Measurements from ENCODE around the gene MYO1A. TPM values are rescaled to one million over a fixed set of nuclear protein-coding genes. Genes with fewer than 3 reads are reported as not detected.
"Not testable (repeated sequence)": the region's sequence is repeated elsewhere in the genome, so short reads cannot be mapped to it uniquely, and the experiment has no call there.

The MYO1A gene
- total RNA-seq, 1 donor from 2014 or later = 0.11 TPM

DNA sequence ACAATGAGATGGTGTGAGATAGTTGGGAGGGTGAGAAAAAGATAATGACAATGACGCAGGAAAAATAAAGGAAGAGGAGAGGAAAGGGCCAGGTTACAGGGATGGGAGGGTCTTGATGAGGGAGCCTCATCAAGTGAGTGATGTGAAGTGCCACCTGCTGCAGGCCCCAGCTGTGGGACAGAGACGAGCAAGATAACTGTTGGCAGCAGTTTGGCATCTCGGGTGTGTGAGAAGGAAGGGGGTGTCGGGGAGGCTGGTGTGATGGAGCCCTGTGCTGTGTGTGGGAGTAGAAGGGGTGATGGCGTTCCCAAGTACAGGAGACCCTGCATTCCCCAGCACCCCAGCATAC lies 22.1 kb downstream of the MYO1A start:
- no peak for DNase-seq (ENCODE audit: low spot score)
- intact Hi-C loops (cut with DNase I) = no loop called here

DNA sequence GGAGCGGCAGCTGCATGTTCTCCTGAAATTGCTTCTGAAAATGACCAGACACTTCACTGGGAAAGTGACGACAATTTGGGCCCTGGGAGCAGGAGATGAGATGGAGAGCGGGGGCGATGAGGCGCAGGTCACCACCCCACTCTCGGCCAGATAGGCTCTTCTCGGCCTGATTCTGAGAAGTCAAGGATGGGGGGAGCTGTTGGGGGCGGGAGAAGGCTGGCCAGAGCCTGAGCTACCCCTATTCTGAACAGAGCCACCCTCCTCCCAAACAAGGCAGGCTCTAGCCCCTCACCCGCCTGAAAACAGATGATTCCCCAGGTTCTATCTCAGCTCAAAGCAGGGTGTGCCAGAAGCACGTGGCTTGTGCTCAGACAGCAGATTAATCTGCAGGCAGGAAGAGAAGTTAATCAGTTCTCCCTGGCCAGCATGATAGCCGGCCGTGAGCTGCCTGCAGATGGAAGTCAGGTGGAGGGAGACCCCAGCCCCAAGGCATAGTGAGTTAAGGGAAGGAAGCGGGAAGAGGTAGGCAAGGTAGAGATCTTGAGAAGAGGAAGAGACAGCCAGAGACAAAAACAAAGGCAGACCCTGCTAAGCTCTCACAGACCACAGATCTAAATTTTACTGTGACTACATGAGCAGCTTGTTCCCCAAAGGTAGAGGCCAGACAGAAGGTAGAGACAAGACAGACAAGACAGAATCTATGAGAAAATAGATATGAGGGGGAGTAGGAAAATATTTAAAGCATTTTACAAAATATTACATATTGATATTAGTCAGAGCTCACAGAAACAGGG lies 22.7 kb downstream of the MYO1A start:
- intact Hi-C loops (cut with DNase I) = no loop called here
- no peak for DNase-seq (ENCODE audit: low spot score)

GRCh38 chr12:57025196-57025595 lies 24.7 kb downstream of the MYO1A start:
- DNase-seq (ENCODE audit: low spot score) = no peak
- intact Hi-C loops (cut with DNase I) = no loop called here

DNA sequence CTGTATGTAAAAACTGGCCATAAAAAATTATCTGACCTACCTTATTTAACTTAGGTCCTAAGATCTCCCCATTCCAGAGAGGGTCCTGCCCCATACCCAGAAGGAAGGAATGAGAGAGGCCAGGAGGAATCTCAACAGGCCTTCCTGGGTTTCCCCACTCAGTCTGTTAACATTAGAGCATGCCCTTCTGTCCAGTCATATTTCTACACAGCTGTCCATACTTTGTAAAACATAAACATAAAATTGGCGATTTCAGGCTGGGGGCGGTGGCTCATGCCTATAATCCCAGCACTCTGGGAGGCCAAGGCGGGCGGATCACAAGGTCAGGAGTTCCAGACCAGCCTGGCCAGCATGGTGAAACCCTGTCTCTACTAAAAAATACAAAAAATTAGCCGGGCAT lies 27.6 kb downstream of the MYO1A start:
- DNase-seq (ENCODE audit: low spot score); intact Hi-C loops (cut with DNase I): not testable (repeated sequence)

DNA sequence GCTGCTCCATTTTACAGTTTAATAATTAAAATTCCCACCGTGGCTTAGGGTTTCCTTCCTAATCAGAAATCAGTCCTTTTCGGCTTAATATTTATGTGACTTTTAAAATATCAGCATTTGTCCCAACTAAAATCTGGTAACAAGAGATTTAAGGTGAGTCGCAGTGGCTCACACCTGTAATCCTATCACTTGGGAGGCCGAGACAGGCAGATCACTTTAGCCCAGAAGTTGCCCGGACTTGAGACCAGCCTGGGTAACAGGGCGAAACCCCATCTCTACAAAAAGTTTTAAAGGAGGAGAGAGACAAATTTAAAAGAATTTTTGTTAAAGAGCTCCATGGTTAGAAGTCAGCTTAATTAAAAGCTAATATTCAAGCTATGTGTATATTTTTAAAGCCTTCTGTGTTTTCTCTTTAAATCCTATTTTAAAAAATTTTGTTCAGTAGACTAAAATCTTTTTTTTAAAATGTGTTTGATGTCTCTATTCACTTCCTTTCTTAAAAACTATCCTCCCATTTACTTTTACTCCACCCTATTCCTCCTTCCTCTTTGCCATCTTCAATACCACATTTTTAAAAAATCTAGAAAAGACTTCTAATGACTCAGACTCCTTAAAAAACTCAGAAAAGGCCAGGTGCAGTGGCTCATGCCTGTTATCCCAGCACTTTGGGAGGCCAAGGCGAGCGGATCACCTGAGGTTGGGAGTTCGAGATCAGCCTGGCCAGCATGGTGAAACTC lies 29.8 kb downstream of the MYO1A start:
- intact Hi-C loops (cut with DNase I) = no loop called here

DNA sequence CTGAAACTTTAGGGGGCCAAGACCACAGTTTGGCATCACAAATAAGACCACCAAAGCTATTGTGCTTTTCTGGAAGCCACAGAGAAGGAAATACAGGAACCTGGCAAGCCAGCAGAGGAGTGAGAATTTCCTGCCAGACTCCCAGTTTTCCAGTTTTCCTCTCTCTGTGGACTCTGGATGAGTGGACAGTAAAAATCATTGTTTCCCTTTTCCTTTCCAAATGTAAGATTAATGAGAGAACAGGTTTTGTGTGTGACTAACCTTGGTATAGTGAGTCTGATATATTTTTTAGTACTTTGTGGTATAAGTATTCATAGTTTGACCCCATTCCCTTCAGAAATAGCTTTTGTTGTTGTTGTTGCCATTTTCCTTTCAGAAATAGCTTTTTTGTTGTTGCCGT lies 31.0 kb downstream of the MYO1A start:
- intact Hi-C loops (cut with DNase I) = no loop called here
- DNase-seq (ENCODE audit: low spot score) = no peak

More for the DNA sequence above, 29.8 kb downstream of the MYO1A start:
- no peak for DNase-seq (ENCODE audit: low spot score)

DNA sequence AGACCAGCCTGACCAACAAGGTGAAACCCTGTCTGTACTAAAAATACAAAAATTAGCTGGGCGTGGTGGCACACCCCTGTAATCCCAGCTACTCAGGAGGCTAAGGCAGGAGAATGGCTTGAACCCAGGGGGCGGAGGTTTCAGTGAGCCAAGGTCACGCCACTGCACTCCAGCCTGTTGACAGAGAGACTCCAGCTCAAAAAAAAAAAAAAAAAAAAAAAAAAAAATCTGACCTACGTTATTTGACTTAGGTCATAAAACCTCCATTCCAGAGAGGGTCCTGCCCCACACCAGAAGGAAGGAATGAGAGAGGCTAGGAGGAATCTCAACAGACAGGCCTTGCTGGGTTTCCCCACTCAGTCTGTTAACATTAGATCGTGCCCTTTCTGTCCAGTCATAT lies 31.6 kb downstream of the MYO1A start:
- intact Hi-C loops (cut with DNase I); DNase-seq (ENCODE audit: low spot score): not testable (repeated sequence)

GRCh38 chr12:57016348-57016747 lies 33.6 kb downstream of the MYO1A start, which contains the start of gene TAC3:
Gene TAC3, minus strand, starts transcription at chr12:57016529. Its CDS starts 732 bp downstream, at chr12:57015797.
- intact Hi-C loops (cut with DNase I) = no loop called here
- no peak for DNase-seq (ENCODE audit: low spot score)

- no peak for DNase-seq (ENCODE audit: low spot score)
- intact Hi-C loops (cut with DNase I) = no loop called here
Observed at GRCh38 chr12:57012600-57013465, 37.1 kb downstream of the MYO1A start.

DNA sequence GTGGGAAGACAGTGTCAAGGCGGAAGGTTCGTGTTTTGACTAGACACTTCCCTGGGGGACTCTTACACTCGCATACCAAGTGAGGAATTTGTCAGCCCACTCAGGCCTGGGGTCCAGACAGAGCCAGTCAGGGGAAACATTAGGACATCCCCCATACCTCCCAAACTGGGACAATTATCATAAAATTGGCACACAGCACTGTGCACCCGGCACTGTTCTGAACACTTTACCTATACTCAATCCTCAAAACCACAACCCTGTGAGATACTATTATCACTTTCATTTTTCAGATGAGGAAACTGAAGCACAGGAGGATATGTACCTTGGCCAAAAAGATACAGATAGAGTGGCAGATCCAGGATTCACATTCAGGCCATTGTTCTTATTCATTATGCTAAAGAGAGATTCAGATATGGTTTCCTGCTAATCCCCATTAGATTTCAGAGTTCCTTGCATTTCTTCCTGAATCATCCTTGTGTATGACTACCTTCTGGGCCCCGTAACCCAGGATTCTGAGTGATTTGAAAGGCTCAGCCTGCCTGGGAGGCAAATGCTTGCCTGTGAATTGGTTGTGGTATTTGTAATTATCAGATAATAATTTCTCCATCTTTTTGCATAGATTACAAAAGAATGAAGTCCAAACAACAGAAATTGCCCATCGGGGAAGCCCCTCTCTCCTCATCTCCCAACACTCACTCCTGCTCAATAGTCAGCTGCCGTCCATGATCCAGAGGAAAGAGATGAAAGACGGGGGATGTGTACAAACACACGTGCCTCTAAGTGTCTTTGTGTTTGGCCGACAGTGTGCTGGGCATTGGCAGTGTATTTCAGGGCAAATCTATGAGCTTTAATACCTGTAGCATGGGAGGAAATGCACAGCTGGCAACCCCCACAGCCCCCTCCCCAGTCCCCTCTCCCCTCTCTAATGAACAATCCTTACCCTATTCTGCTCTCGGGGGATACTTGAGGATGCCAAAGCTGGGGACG lies 38.2 kb downstream of the MYO1A start:
- intact Hi-C loops (cut with DNase I) = no loop called here
- DNase-seq (ENCODE audit: low spot score) = no peak

DNA sequence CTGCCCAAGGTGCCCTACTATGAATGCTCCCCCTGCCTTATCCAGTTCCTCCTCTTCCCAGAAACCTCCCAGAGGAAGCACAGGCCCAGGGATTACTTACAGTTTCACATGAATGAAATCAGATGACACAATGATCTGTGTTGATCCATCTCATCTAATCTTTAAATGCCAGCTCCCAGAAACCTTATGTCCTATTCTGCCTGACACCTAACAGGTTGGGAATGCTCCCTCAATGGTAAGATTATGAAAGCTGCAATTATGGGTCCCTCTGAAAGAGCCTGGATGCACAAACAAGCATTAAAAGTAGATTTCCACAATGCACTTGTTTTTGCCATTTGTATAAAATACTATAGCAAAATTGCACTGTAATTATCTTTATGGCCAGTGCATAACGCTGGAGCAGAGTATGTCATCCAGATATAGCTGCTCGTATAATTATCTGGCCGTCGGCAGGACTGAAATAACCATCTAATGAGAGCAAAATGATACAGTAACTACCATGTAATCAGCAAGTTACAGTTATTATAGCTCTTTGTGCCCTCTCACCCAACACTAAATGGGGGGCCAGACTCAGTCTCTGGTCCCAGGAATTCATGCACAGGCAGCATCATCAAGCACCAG lies 39.2 kb downstream of the MYO1A start:
- intact Hi-C loops (cut with DNase I) = no loop called here
- no peak for DNase-seq (ENCODE audit: low spot score)

- intact Hi-C loops (cut with DNase I) = loop anchor here (2.0 to 5.0 kb wide), 3 partner anchors 49 to 253 kb away; partner anchors contain the start of gene STAT6
- DNase-seq (ENCODE audit: low spot score) = no peak
Observed at GRCh38 chr12:57009949-57010626, 39.8 kb downstream of the MYO1A start.

GRCh38 chr12:57008178-57008577 lies 41.8 kb downstream of the MYO1A start:
- DNase-seq (ENCODE audit: low spot score) = no peak
- intact Hi-C loops (cut with DNase I) = loop anchor here (2.0 to 5.0 kb wide), 3 partner anchors 51 to 251 kb away; partner anchors contain the start of gene STAT6

GRCh38 chr12:57006809-57007475 lies 43.0 kb downstream of the MYO1A start:
- no peak for DNase-seq (ENCODE audit: low spot score)
- intact Hi-C loops (cut with DNase I) = loop anchor here (5.0 kb wide), 2 partner anchors 105 to 250 kb away; partner anchors contain the start of gene STAT6

GRCh38 chr12:57005980-57006808 lies 43.7 kb downstream of the MYO1A start, which contains the start of gene ZBTB39:
Gene ZBTB39, minus strand, starts transcription at chr12:57006546. Its CDS starts 1,629 bp downstream, at chr12:57004917.
- intact Hi-C loops (cut with DNase I) = loop anchor here (5.0 kb wide), 2 partner anchors 106 to 249 kb away; partner anchors contain the start of gene STAT6
- no peak for DNase-seq (ENCODE audit: low spot score)

DNA sequence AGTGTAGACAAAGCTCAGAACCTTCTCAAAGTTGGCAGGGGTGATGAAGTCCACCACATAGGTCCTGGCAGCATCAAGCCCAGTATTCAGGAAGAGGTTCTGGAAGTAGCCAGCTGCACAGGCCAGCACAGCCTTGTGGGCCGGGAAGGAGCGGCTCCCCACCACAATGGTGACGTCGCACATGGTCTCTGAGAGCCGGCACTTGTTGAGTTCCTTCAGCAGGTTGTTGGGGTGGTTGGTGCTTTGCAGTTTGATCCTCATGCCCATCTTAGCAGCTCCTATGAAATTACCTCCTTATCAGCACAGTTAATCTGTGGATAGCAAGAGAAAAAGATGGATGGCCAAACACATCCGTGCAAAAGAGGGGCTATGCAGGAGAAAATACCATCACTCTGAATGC lies 45.3 kb downstream of the MYO1A start:
- intact Hi-C loops (cut with DNase I) = loop anchor here (5.0 kb wide), 2 partner anchors 108 to 247 kb away; partner anchors contain the start of gene STAT6
- DNase-seq (ENCODE audit: low spot score) = no peak
